ENCODE data around the gene ELP4.

DNA sequence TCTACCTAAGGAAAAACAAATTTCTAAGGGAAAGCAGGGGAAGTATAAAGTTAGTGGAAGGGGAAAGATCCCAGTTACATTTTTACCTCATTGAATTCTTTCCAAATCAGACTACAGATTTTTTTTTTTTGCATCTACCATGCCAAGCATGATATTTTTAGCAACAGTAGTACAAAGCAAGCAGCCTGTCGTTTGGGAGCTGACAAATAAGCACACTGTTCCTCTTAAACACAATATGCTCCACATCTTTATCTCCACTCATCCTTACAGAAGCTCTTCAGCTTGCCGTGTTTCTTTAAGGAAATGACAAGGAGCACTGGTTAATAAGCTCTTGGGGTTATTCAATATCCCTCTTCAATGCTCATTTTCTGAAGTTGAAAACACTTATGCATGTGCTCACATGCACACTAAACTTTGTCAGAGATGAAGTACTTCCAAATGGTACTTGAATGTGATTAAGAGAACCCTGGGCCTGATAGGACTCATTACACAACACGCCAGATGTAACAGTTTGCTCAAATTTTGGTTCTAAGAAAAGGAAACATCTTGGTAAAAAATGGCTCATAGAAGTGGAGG, 247.8 kb downstream of the ELP4 start:
- TF ChIP-seq EZH2 (IDR thresholded peaks at IDR 0.05; ENCODE audit: borderline replicate concordance, low read length) (no peak), CTCF (IDR thresholded peaks at IDR 0.05; ENCODE audit: low read length) (no peak)
